ENCODE data around the gene ATR. TPM values are rescaled to one million over a fixed set of nuclear protein-coding genes. Genes with fewer than 3 reads are reported as not detected.
A peak's percentile ranks its signal among the peaks of the same experiment; 100 is the strongest.

Gene ATR
- total RNA-seq (10 to 100 TPM; 34.9 to 42.8 TPM), polyA plus RNA-seq (ENCODE audit: insufficient read depth, low read depth, low replicate concordance) (21.8 TPM)
- long read RNA-seq, donor 1, partial matches to known transcripts = 7 of 7 reads
- long read RNA-seq, donor 1, other reads (novel, unspliced or antisense) = 0 of 7 reads
- long read RNA-seq, donor 2 = 0 reads

DNA sequence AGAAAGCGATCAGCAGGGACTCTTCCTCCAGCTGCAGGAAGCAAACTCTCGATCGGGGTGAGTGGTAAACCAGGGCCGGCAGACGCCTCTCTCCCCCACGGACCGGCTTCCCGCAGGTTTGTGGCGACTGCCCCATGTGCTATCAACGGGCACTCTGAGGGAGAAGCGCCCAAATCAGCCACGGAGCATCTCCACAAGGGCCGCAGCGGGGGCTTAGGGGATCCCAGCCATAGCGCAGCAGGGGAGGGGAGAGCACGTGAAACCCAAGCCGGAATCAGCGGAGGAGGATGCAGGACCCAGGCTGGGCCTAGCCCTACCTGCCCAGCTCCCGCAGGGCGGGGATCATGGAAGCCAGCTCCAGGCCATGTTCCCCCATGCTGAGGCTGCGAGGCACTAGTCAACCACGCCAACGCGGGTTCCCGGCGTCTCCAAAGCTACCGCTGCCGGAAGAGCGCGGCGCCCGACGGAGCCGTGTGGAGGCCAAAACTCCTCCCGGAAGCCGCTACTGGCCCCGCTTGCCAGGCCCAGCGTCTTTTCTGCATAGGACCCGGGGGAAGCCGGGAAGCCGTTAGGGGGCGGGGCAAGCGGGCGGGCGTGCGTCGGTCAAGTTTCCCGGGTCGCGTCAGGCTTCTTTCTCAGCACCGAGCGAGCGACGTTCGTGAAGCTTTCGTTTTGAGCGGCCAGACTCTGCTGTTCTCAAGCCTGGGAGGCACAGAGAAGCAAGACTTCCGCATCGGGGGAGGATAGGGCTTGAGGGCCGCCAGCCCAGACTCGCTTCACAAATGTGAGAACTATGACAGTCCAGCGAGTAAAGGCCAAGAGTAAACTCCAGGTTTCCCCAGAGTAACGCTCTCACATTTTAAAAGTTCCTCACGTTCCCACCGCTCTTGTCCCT lies at the start of gene ATR:
Gene ATR, minus strand, starts transcription at position 405 of the 895 bp plus-strand sequence. Its CDS starts 29 bp downstream, at position 376.
- TF ChIP-seq, protein P1, sequence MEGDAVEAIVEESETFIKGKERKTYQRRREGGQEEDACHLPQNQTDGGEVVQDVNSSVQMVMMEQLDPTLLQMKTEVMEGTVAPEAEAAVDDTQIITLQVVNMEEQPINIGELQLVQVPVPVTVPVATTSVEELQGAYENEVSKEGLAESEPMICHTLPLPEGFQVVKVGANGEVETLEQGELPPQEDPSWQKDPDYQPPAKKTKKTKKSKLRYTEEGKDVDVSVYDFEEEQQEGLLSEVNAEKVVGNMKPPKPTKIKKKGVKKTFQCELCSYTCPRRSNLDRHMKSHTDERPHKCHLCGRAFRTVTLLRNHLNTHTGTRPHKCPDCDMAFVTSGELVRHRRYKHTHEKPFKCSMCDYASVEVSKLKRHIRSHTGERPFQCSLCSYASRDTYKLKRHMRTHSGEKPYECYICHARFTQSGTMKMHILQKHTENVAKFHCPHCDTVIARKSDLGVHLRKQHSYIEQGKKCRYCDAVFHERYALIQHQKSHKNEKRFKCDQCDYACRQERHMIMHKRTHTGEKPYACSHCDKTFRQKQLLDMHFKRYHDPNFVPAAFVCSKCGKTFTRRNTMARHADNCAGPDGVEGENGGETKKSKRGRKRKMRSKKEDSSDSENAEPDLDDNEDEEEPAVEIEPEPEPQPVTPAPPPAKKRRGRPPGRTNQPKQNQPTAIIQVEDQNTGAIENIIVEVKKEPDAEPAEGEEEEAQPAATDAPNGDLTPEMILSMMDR (IDR thresholded peaks at IDR 0.05) = peak in 2 of 3 experiments; percentile 22 to 36
- no peak for TF ChIP-seq POLR2A (IDR thresholded peaks at IDR 0.05)
- H3K27ac ChIP-seq = peak within 1 kb of the TSS; percentile 61 to 95

GRCh38 chr3:142626971-142627370 lies 48.4 kb upstream of the ATR start:
- DNase-seq = no peak
- H3K4me1 ChIP-seq = no peaks in the 10 kb centered on the region
- H3K9me3 ChIP-seq = no peaks in the 10 kb centered on the region
- intact Hi-C loops (cut with DNase I; ENCODE audit: low total_unique reads) = no loop called here
- H3K36me3 ChIP-seq (ENCODE audit: low read depth, missing control alignments) = no peaks in the 10 kb centered on the region
- H3K4me3 ChIP-seq = no peak overlapping the region
- no peak overlapping the region for H3K27ac ChIP-seq
- TF ChIP-seq, protein P1 (IDR thresholded peaks at IDR 0.05) = no peak
- TF ChIP-seq POLR2A (IDR thresholded peaks at IDR 0.05) = no peak
- no peaks in the 10 kb centered on the region for H3K27me3 ChIP-seq

More for the DNA sequence above, at the start of gene ATR:
- peak; percentile 97 for DNase-seq
- no peaks in the 10 kb centered on the region for H3K9me3 ChIP-seq
- no peaks in the 10 kb centered on the region for H3K27me3 ChIP-seq
- H3K4me1 ChIP-seq = peaks cover 4% of the 10 kb centered on the region
- no peaks in the 10 kb centered on the region for H3K36me3 ChIP-seq (ENCODE audit: low read depth, missing control alignments)
- WGBS, 2 donors = 0% methylated on average over 19 to 54 of the region's 65 CpGs
- intact Hi-C loops (cut with DNase I; ENCODE audit: low total_unique reads) = no loop called here
- peak within 1 kb of the TSS; percentile 78 to 88 for H3K4me3 ChIP-seq

DNA sequence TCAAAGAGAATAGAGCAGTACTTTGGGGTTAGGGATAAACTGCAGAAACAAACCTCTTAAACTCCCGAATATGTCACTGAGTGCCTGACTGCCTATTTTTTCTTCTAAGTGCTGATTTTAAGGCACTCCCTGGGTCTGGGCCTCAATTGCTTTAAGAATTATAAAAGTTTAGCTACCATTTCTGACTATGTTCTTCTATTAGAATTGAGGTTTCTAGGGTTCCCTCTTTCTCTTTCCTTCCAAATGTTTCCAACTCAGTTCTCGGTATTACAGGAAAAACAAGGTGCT lies 46.6 kb upstream of the ATR start:
- H3K36me3 ChIP-seq (ENCODE audit: low read depth, missing control alignments) = no peaks in the 10 kb centered on the region
- H3K27ac ChIP-seq = no peak overlapping the region
- DNase-seq = no peak
- intact Hi-C loops (cut with DNase I; ENCODE audit: low total_unique reads) = no loop called here
- H3K4me3 ChIP-seq = no peak overlapping the region
- no peaks in the 10 kb centered on the region for H3K9me3 ChIP-seq
- no peaks in the 10 kb centered on the region for H3K27me3 ChIP-seq
- 83 to 88% methylated on average over 2 of the region's 2 CpGs for WGBS, 2 donors
- H3K4me1 ChIP-seq = no peaks in the 10 kb centered on the region
- TF ChIP-seq POLR2A (IDR thresholded peaks at IDR 0.05) = no peak
- TF ChIP-seq, protein P1 (IDR thresholded peaks at IDR 0.05) = no peak

DNA sequence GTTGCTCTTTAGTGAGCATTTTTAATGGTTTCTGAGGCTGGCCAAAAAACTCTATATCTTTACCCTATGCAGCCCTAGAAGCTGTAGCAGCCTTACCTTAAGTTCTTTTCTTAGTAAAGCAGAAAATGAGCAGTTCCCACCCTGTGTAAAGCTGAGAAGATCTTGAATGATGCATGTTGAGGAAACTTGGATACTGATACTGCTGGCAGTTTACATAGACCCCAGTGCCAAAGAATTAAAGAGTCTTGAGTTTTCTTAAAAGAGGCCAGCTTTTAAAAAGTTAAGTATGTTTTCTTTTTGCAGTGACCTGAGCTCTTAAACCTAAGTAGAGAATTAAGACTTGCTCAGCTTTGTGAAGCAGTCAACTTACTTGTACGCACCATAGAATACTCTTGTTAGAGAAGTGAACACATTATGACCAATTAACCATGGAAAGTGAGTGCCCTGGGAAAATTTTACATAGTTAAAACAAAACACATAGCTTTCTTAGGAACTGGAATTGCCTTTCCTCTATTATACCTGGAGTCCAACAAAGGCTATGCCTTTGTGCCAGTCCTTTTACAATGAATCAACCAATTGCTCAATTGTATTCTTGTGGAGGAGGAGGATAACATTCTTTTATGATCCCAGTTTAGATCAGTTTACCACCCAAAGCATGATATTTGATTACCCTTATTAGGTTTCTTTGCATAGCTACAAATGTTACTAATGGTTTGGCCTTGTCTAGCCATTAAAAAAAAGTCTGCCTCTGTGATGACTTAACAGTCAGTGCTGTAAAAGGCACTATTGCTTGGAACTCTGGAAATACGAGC lies 46.0 kb upstream of the ATR start:
- intact Hi-C loops (cut with DNase I; ENCODE audit: low total_unique reads) = no loop called here
- Histone ChIP-seq H3K27me3 (no peaks in the 10 kb centered on the region), H3K4me1 (no peaks in the 10 kb centered on the region), H3K9me3 (no peaks in the 10 kb centered on the region), H3K36me3 (ENCODE audit: low read depth, missing control alignments) (no peaks in the 10 kb centered on the region), H3K4me3 (no peak overlapping the region), H3K27ac (no peak overlapping the region)
- TF ChIP-seq POLR2A (IDR thresholded peaks at IDR 0.05) = no peak
- WGBS, 2 donors = 79 to 81% methylated on average over 2 of the region's 2 CpGs
- DNase-seq = no peak

- Histone ChIP-seq H3K9me3 (no peaks in the 10 kb centered on the region), H3K27me3 (no peaks in the 10 kb centered on the region), H3K4me3 (no peak overlapping the region), H3K4me1 (no peaks in the 10 kb centered on the region), H3K36me3 (ENCODE audit: low read depth, missing control alignments) (no peaks in the 10 kb centered on the region), H3K27ac (no peak overlapping the region)
- TF ChIP-seq, protein P1 (IDR thresholded peaks at IDR 0.05) = no peak
- TF ChIP-seq POLR2A (IDR thresholded peaks at IDR 0.05) = no peak
- no peak for DNase-seq
- intact Hi-C loops (cut with DNase I; ENCODE audit: low total_unique reads) = no loop called here
Observed at GRCh38 chr3:142623194-142623593, 44.7 kb upstream of the ATR start.

All from testis (tissue), 5 donors.